ENCODE data around the gene HEATR5A.
A peak's percentile ranks its signal among the peaks of the same experiment; 100 is the strongest.
"Not testable (repeated sequence)": the region's sequence is repeated elsewhere in the genome, so short reads cannot be mapped to it uniquely, and the experiment has no call there.

HEATR5A gene

GRCh38 chr14:31283153-31283552 lies 137.2 kb downstream of the HEATR5A start:
- DNase-seq (ENCODE audit: low spot score) = no peak

DNA sequence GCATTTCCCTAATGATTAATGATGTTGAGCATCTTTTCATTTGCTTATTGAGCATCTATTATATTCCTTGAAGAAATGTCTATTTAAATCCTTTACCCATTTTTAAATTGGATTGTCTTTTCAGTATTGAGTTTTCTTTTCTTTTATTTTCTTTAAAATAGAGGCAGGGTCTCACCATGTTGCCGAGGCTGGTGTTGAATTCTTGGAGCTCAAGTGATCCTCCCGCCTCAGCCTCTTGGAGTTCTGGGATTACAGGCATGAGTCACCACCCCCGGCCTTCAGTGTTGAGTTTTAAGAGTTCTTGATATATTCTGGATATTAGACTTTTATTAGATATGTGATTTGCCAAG lies 139.5 kb downstream of the HEATR5A start:
- no peak for DNase-seq (ENCODE audit: low spot score)

DNA sequence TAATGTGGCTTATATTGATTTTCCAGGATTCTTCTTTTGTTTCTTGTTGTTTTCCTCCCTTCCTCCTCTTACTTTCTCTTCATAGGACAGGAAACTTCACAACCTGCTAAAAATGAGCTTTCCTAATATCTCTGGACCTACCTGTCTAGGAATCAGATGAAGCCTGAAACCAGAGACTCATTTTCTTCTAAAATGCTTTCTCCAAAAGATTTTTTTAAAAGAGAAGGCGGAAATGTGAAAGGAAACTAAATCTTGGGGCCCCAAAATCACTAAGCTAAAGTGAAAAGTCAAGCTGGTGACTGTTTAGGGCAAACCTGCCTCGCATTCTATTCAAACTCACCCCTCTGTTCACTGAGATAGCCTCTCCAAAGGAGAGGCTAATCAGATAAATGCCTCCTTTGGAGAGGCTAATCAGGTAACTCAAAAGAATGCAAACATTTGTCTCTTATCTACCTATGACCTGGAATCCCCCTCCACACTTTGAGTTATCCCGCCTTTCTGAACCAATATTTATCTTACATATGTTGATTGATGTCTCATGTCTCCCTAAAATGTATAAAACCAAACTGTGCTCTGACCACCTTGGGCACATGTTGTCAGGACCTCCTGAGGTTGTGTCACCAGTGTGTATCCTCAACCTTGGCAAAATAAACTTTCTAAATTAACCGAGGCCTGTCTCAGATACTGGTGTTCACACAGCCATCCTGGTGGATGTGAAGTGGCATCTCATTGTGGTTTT lies 140.0 kb downstream of the HEATR5A start:
- no peak for DNase-seq (ENCODE audit: low spot score)

DNA sequence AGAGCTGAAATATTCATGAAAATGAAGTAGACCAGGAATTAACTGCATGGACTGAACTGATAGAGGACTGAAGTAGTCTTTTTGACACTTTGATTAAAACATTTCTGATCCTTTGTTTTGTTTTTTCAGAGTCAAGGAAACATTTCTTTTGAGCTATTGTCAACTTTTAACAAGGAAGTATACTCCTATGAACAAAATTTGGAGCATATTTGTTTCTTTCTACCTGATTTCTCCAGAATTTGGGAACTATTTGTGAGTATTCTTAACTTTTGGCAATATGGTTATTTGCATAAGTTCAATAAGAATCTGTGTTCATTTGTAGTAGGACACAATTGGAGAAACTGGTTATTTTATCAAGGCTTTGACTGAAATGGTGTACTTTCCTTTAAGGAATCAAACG lies 141.5 kb downstream of the HEATR5A start:
- no peak for DNase-seq (ENCODE audit: low spot score)

- no peak for DNase-seq (ENCODE audit: low spot score)
These were observed 143.3 kb downstream of the HEATR5A start for GRCh38 chr14:31277085-31277484.

- not testable (repeated sequence) for DNase-seq (ENCODE audit: low spot score)
These were observed 143.9 kb downstream of the HEATR5A start for GRCh38 chr14:31276417-31276816.

- no peak for DNase-seq (ENCODE audit: low spot score)
These were observed 144.6 kb downstream of the HEATR5A start for GRCh38 chr14:31275731-31276130.

DNA sequence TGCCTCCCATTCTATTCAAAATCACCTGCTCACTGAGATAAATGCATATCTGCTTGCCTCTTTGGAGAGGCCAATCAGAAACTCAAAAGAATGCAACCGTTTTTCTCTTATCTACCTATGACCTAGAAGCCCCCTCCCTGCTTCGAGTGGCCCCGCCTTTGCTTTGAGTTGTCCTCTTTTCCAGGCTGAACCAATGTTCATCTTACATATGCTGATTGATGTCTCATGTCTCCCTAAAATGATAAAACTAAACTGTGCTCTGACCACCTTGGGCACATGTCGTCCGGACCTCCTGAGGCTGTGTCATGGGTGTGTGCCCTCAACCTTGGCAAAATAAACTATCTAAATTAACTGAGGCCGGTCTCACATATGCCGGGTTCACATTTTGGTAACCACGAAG lies 148.7 kb downstream of the HEATR5A start:
- DNase-seq (ENCODE audit: low spot score) = no peak

- peak; percentile 65 for DNase-seq (ENCODE audit: low spot score)
These were observed 150.1 kb downstream of the HEATR5A start for GRCh38 chr14:31270196-31270772.

DNA sequence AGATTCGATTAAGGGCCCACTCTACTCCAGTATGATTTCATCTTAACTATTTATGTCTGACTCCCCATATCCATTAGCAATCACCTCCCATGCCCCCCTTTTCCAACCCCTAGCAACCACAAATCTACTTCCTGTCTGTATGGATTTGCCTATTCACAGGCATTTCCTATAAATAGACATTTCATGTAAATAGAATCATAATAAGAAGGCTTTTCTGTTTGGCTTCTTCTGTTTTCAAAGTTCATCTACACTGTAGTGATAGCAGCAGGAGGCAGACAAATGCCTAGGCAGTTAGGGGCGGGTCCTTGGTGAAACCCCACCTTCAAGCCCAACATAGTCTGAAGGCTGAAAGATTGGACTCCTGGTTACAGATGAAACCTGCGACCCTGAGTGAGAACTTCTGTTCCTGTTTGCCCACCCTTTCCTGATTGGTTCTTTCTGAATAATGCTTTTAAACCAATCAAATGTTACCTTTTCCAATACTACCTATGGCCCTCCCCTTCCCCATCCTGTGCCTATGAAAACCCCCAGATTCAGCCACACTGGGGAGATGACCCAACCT lies 150.6 kb downstream of the HEATR5A start:
- DNase-seq (ENCODE audit: low spot score) = no peak

DNA sequence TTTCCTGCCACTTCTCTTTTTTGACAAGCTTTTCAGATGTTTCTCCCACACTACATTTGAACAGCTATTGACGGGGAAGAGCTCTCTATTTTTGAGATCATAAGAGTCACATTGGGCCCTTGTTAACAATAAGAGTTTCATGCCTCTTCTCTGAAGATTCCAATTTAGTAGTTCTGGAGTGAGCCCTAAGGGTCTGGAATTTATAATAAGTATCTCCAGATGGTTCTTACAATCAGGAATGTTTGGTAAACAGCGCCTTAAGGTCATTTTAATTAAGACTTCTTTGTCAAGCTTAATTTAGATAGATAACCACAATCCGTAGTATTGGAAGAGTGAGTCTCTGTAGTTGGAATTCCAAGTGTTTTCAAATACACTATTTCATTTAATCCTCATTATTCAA lies 152.1 kb downstream of the HEATR5A start:
- DNase-seq (ENCODE audit: low spot score) = no peak

- DNase-seq (ENCODE audit: low spot score) = no peak
These were observed 153.7 kb downstream of the HEATR5A start for GRCh38 chr14:31266437-31267331.

DNA sequence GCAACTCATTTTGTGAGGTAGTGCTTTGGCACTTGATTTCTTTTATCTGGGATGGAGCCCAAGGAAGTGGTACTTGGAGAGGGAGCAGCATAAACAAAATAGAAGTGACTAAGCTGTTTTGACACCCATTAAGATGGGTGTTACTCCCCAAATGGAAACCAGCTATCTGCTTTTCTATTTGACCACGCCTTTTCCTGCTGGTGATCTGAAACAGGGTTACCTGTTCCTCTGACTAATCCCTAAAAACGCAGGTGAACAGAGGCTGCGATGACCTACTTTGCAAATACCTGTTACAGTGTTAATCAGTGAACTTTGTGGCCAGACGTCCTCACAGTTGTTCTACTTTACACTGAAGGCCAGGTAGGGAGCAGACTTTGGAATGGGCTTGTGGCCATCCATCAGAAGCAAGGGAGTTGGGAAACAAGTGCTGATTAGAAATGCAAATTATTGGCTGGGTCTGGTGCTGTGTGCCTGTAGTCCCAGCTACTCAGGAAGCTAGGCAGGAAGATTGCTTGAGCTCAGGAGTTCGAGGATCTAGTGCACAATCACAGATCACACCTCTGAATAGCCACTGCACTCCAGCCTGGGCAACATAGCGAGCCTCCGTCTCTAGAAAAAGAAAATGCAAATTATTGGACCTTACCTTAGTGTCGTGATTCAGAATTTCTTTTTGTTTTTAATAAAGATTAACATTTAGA lies 154.5 kb downstream of the HEATR5A start:
- DNase-seq (ENCODE audit: low spot score) = peak; percentile 59

DNA sequence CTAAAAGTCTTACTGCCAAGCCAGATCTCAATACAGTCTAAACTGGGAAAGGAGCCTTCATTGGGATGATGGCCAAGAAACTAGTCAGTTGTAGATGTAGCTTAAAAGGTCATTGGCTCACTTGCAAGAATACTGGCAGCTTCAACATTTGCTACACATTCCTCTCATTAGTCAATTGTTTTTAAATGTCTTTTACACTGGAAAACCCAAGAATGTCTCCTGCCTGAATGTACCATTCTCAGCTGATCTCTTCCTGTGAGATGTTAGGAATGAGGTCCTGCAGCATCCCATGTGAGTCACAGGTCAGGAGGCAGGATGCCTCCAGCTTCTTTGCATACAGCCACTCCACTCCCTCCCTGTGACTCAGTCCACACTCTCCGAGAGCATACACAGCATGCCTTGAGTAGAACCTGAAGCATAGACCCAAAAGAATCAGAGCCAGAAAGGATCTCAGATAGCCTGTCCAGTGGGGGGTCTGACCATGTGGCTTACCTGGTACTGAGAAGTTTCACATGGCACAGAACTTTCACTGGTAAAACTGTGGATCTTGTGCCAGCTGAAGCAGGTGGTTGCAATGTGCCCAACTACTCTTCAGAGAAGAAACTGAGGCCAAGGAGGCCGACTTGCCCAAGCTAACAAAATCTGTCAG lies 156.7 kb downstream of the HEATR5A start:
- DNase-seq (ENCODE audit: low spot score) = no peak

DNA sequence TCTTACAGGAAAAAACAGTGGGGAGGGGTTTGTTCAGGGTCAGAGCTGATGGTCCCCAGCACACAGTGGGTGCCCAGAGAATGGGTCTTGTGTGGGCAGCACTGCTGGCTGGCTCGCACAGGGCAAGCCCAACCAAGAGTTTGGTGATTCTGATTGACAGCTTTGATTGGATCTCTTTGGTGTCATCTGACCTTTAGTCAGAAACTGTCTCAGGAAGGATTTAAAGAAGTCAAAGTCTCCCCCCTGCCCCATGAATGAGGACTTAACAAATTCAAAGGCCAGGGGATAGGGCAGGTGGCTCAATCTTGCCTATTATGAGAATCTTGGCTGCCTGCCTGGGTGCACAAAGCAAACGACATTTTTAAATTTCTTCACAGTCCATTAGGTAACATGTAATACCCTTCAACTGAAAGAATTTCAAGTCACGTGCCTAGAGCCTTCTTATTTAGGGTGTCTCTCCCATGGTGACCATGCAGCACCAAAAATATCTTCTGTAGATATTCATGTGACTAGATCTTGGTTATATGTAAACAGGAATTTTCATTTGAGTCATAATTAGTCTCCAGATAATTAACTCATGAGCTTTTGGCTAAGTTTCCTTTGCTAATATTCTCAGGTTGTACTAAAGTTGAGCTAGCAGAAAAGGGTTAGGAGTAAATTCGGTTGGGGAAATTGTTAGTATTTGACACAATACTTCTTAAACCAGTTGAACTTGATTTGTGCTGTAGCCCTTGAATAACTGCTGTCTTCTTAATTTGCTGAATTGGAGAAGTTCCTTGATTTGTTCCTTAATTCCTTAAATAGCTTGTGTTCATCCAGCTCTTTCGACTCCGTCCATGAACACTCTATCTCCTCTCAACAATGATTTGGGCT lies 158.3 kb downstream of the HEATR5A start:
- DNase-seq (ENCODE audit: low spot score) = peak; percentile 33

- no peak for DNase-seq (ENCODE audit: low spot score)
These were observed 158.9 kb downstream of the HEATR5A start for GRCh38 chr14:31261523-31261858.

DNA sequence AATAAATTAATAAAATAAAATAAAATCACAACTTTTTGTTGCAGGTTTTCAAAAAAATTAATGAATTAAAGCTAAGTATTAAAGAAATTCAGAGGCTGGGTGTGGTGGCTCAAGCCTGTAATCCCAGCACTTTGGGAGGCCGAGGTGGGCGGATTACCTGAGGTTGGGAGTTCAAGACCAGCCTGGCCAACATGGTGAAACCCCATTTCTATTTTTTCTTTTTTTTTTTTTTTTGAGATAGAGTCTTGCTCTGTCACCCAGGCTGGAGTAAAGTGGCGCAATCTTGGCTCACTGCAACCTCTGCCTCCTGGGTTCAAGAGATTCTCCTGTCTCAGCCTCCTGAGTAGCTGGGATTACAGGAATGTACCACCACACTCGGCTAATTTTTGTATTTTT lies 161.3 kb downstream of the HEATR5A start:
- not testable (repeated sequence) for DNase-seq (ENCODE audit: low spot score)

DNA sequence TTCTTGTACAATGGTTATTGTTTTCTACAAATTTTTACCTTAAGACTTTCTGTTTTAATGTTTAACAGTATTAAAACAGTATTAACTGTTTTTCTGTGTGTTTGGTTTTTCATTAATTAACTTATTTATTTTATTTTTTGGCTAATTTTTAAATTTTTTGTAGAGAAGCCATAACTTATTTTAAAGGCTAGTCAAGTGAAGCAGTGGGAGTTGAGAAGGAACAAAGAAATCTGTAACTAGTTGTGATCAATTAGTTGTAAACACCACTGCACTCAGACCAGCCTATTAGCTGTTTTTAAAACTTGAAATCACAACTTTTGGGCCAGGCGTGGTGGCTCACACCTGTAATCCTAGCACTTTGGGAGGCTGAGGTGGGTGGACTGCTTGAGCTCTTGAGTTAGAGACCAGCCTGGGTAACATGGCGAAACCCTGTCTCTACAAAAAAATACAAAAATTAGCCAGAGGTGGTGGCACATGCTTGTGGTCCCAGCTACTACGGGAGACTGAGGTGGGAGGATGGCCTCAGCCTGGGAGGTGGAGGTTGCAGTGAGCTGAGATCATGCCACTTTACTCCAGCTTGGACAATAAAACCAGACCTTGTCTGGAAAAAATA lies 161.8 kb downstream of the HEATR5A start:
- no peak for DNase-seq (ENCODE audit: low spot score)

DNA sequence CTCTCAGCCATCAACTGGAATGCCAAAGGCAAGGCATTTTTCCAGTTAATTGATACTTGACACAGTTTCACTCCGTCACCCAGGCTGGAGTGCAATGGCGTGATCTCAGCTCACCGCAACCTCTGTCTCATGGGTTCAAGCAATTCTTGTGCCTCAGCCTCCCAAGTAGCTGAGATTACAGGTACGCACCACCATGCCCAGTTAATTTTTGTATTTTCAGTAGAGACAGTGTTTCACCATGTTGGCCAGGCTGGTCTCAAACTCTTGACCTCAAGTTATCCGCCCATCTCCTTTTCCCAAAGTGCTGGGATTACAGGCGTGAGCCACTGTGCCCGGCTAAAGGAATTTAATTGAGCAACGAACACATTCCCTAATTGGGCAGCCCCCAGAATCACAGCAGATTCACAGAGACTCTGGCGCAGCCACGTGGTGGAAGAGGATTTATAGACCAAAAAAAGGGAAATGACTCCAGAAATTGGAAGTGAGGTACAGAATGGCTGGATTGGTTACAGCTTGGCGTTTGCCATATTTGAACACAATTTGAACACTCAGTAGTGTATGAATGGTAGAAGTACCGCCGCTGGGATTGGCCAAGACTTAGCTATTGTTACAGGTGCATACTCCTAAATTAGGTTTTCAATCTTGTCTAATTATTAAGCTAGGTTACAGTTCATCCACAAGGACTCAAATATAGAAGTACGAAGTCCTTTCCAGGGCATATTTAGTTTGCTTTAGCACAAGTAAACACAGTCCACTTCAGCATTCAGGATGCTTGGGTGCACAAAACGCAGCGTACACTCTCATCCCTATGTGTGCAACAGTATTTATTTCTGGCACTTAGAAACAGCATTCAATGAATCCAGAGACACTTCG lies 162.6 kb downstream of the HEATR5A start:
- not testable (repeated sequence) for DNase-seq (ENCODE audit: low spot score)
